ENCODE data around the gene LAMTOR4.

LAMTOR4 gene

GRCh38 chr7:100115026-100115425, 33.7 kb upstream of the LAMTOR4 start:
- intact Hi-C loops (cut with micrococcal nuclease) = no loop called here
- Mint-ChIP-seq H3K4me3 (no peak overlapping the region), H3K9me3 (no peaks in the 10 kb centered on the region), H3K36me3 (ENCODE audit: low read depth) (peaks cover 70% of the 10 kb centered on the region), H3K27me3 (no peaks in the 10 kb centered on the region), H3K27ac (no peak overlapping the region), H3K4me1 (ENCODE audit: low read depth) (peaks cover 35% of the 10 kb centered on the region)

DNA sequence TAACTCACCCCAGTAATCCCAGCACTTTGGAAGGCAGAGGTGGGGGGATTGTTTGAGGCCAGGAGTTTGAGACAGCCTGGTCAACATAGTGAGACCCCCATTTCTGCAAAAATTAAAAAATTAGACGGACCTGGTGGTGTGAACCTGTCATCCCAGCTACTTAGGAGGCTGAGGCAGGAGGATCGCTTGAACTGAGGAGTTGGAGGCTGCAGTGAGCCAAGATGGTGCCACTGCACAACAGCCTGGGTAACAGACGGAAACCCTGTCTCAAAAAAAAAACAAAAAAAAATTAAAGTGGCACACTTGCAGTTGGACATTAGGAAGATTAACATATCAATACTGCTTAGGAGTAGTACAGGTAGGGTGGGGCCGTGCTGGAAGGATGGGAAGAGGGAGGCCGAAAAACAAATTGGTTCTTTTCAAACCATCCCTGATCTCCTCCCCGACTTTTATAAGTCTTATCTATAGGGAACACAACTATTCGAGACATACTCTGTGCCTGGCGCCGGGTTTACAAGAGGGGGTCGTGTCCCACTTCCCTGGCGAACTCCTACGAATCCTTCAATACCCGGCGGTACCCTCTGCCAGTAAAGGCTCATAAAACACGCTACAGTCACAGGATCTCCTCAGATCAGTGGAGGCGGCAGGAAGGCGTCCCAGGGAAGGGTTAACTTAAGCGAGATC, 30.2 kb upstream of the LAMTOR4 start:
- peaks cover 43% of the 10 kb centered on the region for H3K36me3 Mint-ChIP-seq (ENCODE audit: low read depth)
- peak overlapping the region; percentile 100 for H3K4me3 Mint-ChIP-seq
- H3K9me3 Mint-ChIP-seq = no peaks in the 10 kb centered on the region
- intact Hi-C loops (cut with micrococcal nuclease) = loop anchor here (1.0 to 2.0 kb wide), 2 partner anchors 9 to 18 kb away; partner anchors contain the start of genes AP4M1 and MCM7
- no peaks in the 10 kb centered on the region for H3K27me3 Mint-ChIP-seq
- peak overlapping the region; percentile 97 for H3K27ac Mint-ChIP-seq
- H3K4me1 Mint-ChIP-seq (ENCODE audit: low read depth) = peaks cover 44% of the 10 kb centered on the region

DNA sequence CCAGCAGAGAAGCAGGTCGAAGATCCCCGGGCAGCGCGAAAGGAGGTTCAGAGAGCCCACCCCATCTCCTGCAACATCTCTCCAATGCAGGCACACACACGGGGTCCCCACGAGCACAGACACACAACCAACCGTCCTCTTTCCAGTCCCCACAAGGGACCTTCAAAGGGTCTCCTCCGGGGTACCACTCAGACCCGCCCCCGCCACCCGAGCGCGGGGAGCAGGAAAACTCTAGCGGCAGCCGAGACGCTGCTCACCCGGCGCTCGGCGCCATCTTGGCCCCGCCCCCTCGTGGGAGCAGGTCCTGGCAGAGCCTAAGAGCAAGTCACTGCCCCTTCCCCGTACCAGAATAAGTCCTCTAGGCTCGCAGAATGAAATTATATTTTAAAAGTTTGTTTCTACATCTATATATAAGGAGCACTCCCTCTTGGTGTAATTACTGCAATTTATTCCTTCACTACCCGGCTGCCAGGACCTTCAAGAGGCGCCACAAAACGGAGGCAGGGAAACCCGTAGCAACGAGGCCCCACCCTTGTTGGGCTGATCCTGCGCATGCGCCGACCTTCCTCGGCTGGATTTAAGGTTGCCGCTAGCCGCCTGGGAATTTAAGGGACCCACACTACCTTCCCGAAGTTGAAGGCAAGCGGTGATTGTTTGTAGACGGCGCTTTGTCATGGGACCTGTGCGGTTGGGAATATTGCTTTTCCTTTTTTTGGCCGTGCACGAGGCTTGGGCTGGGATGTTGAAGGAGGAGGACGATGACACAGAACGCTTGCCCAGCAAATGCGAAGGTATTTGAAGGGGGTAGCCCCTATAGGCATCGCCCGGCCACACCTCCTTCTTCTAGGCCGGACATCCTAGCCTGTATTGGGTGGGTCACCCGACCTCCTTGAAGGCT, 29.4 kb upstream of the LAMTOR4 start, which contains the start of the genes CNPY4 and TAF6:
Gene CNPY4, plus strand, starts transcription at position 563 of the 898 bp plus-strand sequence. Its CDS starts 111 bp downstream, at position 674.
Gene TAF6, minus strand, starts transcription at position 287 of the 898 bp plus-strand sequence. CDS start 5,149 bp downstream, outside the sequence.
- Mint-ChIP-seq H3K27me3 (no peaks in the 10 kb centered on the region), H3K36me3 (ENCODE audit: low read depth) (peaks cover 35% of the 10 kb centered on the region), H3K9me3 (no peaks in the 10 kb centered on the region), H3K4me3 (peak within 1 kb of the TSS; percentile 100), H3K27ac (peak within 1 kb of the TSS; percentile 97), H3K4me1 (ENCODE audit: low read depth) (peaks cover 46% of the 10 kb centered on the region)
- intact Hi-C loops (cut with micrococcal nuclease) = loop anchor here (1.0 to 2.0 kb wide), 2 partner anchors 8 to 19 kb away; partner anchors contain the start of genes AP4M1 and MCM7

GRCh38 chr7:100119970-100120732, 28.6 kb upstream of the LAMTOR4 start:
- H3K4me1 Mint-ChIP-seq (ENCODE audit: low read depth) = peaks cover 55% of the 10 kb centered on the region
- no peaks in the 10 kb centered on the region for H3K27me3 Mint-ChIP-seq
- no peaks in the 10 kb centered on the region for H3K9me3 Mint-ChIP-seq
- peak overlapping the region; percentile 100 for H3K4me3 Mint-ChIP-seq
- H3K36me3 Mint-ChIP-seq (ENCODE audit: low read depth) = peaks cover 27% of the 10 kb centered on the region
- H3K27ac Mint-ChIP-seq = peak overlapping the region; percentile 97
- intact Hi-C loops (cut with micrococcal nuclease) = loop anchor here (1.0 to 2.0 kb wide), 2 partner anchors 7 to 19 kb away; partner anchors contain the start of genes AP4M1 and MCM7

GRCh38 chr7:100120733-100121036, 28.0 kb upstream of the LAMTOR4 start:
- no peaks in the 10 kb centered on the region for H3K27me3 Mint-ChIP-seq
- intact Hi-C loops (cut with micrococcal nuclease) = no loop called here

GRCh38 chr7:100122067-100122466, 26.7 kb upstream of the LAMTOR4 start:
- H3K36me3 Mint-ChIP-seq (ENCODE audit: low read depth) = peaks cover 31% of the 10 kb centered on the region
- peak overlapping the region; percentile 35 for H3K27ac Mint-ChIP-seq
- no peaks in the 10 kb centered on the region for H3K9me3 Mint-ChIP-seq
- intact Hi-C loops (cut with micrococcal nuclease) = no loop called here
- H3K4me3 Mint-ChIP-seq = no peak overlapping the region
- H3K4me1 Mint-ChIP-seq (ENCODE audit: low read depth) = peaks cover 64% of the 10 kb centered on the region
- H3K27me3 Mint-ChIP-seq = no peaks in the 10 kb centered on the region

More at GRCh38 chr7:100120733-100121036, 28.0 kb upstream of the LAMTOR4 start:
- peak overlapping the region; percentile 100 for H3K4me3 Mint-ChIP-seq
- H3K27ac Mint-ChIP-seq = peak overlapping the region; percentile 97
- no peaks in the 10 kb centered on the region for H3K9me3 Mint-ChIP-seq
- H3K36me3 Mint-ChIP-seq (ENCODE audit: low read depth) = peaks cover 22% of the 10 kb centered on the region
- H3K4me1 Mint-ChIP-seq (ENCODE audit: low read depth) = peaks cover 60% of the 10 kb centered on the region

GRCh38 chr7:100122568-100122967, 26.1 kb upstream of the LAMTOR4 start:
- H3K36me3 Mint-ChIP-seq (ENCODE audit: low read depth) = peaks cover 33% of the 10 kb centered on the region
- intact Hi-C loops (cut with micrococcal nuclease) = no loop called here
- peaks cover 64% of the 10 kb centered on the region for H3K4me1 Mint-ChIP-seq (ENCODE audit: low read depth)
- H3K27me3 Mint-ChIP-seq = no peaks in the 10 kb centered on the region
- no peaks in the 10 kb centered on the region for H3K9me3 Mint-ChIP-seq
- H3K4me3 Mint-ChIP-seq = no peak overlapping the region
- peak overlapping the region; percentile 35 for H3K27ac Mint-ChIP-seq

DNA sequence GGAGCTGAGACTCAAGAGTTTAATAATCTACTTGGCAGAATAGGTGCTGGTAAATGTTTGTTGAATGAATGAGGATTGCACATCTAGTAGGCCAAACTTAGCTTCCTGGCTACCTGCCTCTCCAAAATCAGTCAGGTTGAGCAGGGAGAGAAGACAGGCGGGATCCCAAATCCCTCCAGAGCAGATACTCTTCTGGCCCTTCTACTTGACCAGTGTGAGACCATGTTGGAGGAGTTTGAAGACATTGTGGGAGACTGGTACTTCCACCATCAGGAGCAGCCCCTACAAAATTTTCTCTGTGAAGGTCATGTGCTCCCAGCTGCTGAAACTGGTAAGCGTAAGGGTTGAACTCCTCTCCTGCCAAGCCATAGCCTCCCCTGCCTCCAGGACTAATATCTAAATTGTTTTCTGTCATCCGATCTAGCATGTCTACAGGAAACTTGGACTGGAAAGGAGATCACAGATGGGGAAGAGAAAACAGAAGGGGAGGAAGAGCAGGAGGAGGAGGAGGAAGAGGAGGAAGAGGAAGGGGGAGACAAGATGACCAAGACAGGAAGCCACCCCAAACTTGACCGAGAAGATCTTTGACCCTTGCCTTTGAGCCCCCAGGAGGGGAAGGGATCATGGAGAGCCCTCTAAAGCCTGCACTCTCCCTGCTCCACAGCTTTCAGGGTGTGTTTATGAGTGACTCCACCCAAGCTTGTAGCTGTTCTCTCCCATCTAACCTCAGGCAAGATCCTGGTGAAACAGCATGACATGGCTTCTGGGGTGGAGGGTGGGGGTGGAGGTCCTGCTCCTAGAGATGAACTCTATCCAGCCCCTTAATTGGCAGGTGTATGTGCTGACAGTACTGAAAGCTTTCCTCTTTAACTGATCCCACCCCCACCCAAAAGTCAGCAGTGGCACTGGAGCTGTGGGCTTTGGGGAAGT, 24.2 kb upstream of the LAMTOR4 start:
- Mint-ChIP-seq H3K36me3 (ENCODE audit: low read depth) (peaks cover 22% of the 10 kb centered on the region), H3K9me3 (no peaks in the 10 kb centered on the region), H3K4me3 (peak overlapping the region; percentile 5), H3K27ac (peak overlapping the region; percentile 99), H3K4me1 (ENCODE audit: low read depth) (peaks cover 54% of the 10 kb centered on the region), H3K27me3 (peaks cover 10% of the 10 kb centered on the region)
- intact Hi-C loops (cut with micrococcal nuclease) = no loop called here

DNA sequence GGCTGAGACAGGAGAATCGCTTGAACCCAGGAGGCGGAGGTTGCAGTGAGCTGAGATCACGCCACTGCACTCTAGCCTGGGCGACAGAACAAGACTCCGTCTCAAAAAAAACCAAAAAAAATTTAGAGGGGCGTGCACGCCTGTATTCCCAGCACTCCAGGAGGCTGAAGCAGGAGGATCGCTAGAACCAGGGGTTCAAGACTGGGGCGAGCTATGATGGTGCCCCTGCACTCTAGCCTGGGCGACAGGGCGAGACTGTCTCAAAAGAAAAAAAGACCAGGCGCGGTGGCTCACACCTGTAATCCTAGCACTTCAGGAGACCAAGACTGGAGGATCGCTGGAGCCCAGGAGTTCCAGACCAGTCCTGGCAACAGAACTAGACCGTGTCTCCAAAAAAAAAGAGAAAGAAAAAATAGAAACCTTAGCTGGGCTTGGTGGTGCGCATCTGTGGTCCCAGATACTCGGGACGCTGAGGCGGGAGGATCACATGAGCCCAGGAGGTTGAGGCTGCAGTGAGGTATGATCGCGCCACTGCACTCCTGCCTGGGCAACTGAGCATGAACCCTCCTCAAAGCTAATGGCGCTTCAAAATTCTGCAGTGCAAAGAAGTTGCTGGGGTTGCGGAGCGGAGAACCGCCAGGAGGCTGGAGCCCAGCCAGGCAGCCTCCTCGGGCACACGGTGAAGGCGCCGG, 22.3 kb upstream of the LAMTOR4 start:
- H3K4me1 Mint-ChIP-seq (ENCODE audit: low read depth) = peaks cover 49% of the 10 kb centered on the region
- H3K9me3 Mint-ChIP-seq = no peaks in the 10 kb centered on the region
- peak overlapping the region; percentile 99 for H3K27ac Mint-ChIP-seq
- intact Hi-C loops (cut with micrococcal nuclease) = loop anchor here (2.0 kb wide), 2 partner anchors 26 to 46 kb away; partner anchors contain the start of genes AP4M1, MCM7 and ZNF3
- peaks cover 20% of the 10 kb centered on the region for H3K36me3 Mint-ChIP-seq (ENCODE audit: low read depth)
- peaks cover 16% of the 10 kb centered on the region for H3K27me3 Mint-ChIP-seq
- peak overlapping the region; percentile 98 for H3K4me3 Mint-ChIP-seq

- Mint-ChIP-seq H3K27me3 (peaks cover 17% of the 10 kb centered on the region), H3K27ac (peak within 1 kb of the TSS; percentile 99), H3K4me1 (ENCODE audit: low read depth) (peaks cover 48% of the 10 kb centered on the region), H3K9me3 (no peaks in the 10 kb centered on the region), H3K36me3 (ENCODE audit: low read depth) (peaks cover 20% of the 10 kb centered on the region), H3K4me3 (peak within 1 kb of the TSS; percentile 98)
- intact Hi-C loops (cut with micrococcal nuclease) = loop anchor here (1.0 to 2.0 kb wide), 3 partner anchors 8 to 46 kb away; partner anchors contain the start of genes AP4M1, CNPY4, MCM7 and TAF6
Observed at GRCh38 chr7:100126931-100127865, 21.5 kb upstream of the LAMTOR4 start, which contains the start of gene MBLAC1. TSS of gene MBLAC1 (plus strand) at chr7:100126967. CDS start at chr7:100127396, 429 bp downstream.
